Esophagus squamous epithelium (tissue), 4 donors: ENCODE data around the gene CCDC71L.

ENCODE experiments used
- CTCF ChIP-seq, 6 experiments: fragments of 450-650 bp in 4 of 6; fragments of 200-600 bp in 2 of 6; sonication (generic) in 2 of 6; IDR thresholded peaks; one replicate each; pipeline ENCODE4 v1.5.1; 2016 to 2019; ENCODE audit warnings: antibody characterized with exemption in 6 of 6, mild to moderate bottlenecking in 4 of 6, moderate library complexity in 4 of 6
- POLR2A ChIP-seq, 4 donors: fragments of 450-650 bp; IDR thresholded peaks; one replicate each; pipeline ENCODE4 v1.6.1; 2017; ENCODE audit warnings: antibody characterized with exemption in 4 of 4, mild to moderate bottlenecking in 4 of 4, moderate library complexity in 3 of 4

- TF ChIP-seq POLR2A (IDR thresholded peaks at IDR 0.05), result no peak
- TF ChIP-seq CTCF (IDR thresholded peaks at IDR 0.05), result no peak
Measured at GRCh38 chr7:106626376-106627164, 34.4 kb downstream of the CCDC71L start.
